ENCODE measurements around the gene NECAB2. TPM values are rescaled to one million over a fixed set of nuclear protein-coding genes. Genes with fewer than 3 reads are reported as not detected.

NECAB2 gene
- total and polyA plus RNA-seq, 2 experiments from 2014 or later, result 1.6 to 5.1 TPM

DNA sequence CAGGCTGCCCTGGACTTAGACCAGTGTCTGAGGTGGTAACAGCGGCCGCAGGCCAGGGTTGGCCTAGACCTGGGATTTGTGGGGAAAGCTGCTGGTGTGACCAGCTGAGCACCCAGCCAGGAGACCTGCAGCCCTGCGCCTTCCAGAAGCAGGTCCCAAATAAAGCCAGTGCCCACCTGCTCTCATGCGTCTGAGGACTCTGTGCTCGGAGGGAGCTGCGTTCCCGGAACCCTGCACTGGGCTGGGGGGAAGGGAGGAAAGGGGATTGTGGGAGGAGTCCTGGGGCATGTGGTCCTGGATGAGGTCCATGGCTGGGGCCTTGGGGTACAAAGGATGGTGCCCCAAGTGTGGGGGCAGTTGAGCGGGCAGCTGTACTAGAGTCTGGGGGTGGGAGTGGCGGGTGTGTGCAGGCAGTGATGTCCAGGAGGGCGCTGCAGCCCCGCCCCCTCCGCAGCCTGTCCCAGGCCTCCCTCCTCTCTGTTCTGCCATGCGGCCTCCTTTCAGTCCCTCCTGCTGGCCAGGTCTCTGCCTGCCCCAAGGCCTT, 1.8 kb upstream of the NECAB2 start:
- Mint-ChIP-seq H3K4me1 (peaks cover 9% of the 10 kb centered on the region), H3K27me3 (ENCODE audit: insufficient read depth, low read depth, poor library complexity) (peaks cover 17% of the 10 kb centered on the region), H3K27ac (no peak overlapping the region), H3K4me3 (no peak overlapping the region), H3K9me3 (peaks cover 3% of the 10 kb centered on the region; the same call in 2 of the 3 replicates), H3K36me3 (ENCODE audit: low read depth) (no peaks in the 10 kb centered on the region)
- no peaks in the 10 kb centered on the region for H3F3A ChIP-seq (replicated peaks; ENCODE audit: low read depth)
- no peak overlapping the region for H3K4me2 ChIP-seq
- peak; percentile 41 for DNase-seq (ENCODE audit: low spot score)
- H3K9me2 ChIP-seq (ENCODE audit: insufficient read depth), result no peaks in the 10 kb centered on the region
- ATAC-seq, result peak; percentile 13; the same call in 2 of the 3 replicates
- H3K27me3 ChIP-seq (ENCODE audit: insufficient read depth), result peaks cover 13% of the 10 kb centered on the region
- TF ChIP-seq POLR2AphosphoS5 (IDR thresholded peaks at IDR 0.05; ENCODE audit: low read depth) (no peak), EZH2phosphoT487 (IDR thresholded peaks at IDR 0.05; ENCODE audit: unreplicated experiment) (no peak), NANOG (IDR thresholded peaks at IDR 0.05; ENCODE audit: borderline replicate concordance) (no peak), ZNF331 (CRISPR knock-in tag; IDR thresholded peaks at IDR 0.05; ENCODE audit: low read depth) (no peak)
- TF ChIP-seq, protein P1, sequence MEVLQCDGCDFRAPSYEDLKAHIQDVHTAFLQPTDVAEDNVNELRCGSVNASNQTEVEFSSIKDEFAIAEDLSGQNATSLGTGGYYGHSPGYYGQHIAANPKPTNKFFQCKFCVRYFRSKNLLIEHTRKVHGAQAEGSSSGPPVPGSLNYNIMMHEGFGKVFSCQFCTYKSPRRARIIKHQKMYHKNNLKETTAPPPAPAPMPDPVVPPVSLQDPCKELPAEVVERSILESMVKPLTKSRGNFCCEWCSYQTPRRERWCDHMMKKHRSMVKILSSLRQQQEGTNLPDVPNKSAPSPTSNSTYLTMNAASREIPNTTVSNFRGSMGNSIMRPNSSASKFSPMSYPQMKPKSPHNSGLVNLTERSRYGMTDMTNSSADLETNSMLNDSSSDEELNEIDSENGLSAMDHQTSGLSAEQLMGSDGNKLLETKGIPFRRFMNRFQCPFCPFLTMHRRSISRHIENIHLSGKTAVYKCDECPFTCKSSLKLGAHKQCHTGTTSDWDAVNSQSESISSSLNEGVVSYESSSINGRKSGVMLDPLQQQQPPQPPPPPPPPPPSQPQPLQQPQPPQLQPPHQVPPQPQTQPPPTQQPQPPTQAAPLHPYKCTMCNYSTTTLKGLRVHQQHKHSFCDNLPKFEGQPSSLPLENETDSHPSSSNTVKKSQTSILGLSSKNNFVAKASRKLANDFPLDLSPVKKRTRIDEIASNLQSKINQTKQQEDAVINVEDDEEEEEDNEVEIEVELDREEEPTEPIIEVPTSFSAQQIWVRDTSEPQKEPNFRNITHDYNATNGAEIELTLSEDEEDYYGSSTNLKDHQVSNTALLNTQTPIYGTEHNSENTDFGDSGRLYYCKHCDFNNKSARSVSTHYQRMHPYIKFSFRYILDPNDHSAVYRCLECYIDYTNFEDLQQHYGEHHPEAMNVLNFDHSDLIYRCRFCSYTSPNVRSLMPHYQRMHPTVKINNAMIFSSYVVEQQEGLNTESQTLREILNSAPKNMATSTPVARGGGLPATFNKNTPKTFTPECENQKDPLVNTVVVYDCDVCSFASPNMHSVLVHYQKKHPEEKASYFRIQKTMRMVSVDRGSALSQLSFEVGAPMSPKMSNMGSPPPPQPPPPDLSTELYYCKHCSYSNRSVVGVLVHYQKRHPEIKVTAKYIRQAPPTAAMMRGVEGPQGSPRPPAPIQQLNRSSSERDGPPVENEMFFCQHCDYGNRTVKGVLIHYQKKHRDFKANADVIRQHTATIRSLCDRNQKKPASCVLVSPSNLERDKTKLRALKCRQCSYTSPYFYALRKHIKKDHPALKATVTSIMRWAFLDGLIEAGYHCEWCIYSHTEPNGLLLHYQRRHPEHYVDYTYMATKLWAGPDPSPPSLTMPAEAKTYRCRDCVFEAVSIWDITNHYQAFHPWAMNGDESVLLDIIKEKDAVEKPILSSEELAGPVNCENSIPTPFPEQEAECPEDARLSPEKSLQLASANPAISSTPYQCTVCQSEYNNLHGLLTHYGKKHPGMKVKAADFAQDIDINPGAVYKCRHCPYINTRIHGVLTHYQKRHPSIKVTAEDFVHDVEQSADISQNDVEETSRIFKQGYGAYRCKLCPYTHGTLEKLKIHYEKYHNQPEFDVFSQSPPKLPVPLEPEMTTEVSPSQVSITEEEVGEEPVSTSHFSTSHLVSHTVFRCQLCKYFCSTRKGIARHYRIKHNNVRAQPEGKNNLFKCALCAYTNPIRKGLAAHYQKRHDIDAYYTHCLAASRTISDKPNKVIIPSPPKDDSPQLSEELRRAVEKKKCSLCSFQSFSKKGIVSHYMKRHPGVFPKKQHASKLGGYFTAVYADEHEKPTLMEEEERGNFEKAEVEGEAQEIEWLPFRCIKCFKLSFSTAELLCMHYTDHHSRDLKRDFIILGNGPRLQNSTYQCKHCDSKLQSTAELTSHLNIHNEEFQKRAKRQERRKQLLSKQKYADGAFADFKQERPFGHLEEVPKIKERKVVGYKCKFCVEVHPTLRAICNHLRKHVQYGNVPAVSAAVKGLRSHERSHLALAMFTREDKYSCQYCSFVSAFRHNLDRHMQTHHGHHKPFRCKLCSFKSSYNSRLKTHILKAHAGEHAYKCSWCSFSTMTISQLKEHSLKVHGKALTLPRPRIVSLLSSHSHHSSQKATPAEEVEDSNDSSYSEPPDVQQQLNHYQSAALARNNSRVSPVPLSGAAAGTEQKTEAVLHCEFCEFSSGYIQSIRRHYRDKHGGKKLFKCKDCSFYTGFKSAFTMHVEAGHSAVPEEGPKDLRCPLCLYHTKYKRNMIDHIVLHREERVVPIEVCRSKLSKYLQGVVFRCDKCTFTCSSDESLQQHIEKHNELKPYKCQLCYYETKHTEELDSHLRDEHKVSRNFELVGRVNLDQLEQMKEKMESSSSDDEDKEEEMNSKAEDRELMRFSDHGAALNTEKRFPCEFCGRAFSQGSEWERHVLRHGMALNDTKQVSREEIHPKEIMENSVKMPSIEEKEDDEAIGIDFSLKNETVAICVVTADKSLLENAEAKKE (CRISPR knock-in tag; IDR thresholded peaks at IDR 0.05), result no peak
- TF ChIP-seq, protein P2, sequence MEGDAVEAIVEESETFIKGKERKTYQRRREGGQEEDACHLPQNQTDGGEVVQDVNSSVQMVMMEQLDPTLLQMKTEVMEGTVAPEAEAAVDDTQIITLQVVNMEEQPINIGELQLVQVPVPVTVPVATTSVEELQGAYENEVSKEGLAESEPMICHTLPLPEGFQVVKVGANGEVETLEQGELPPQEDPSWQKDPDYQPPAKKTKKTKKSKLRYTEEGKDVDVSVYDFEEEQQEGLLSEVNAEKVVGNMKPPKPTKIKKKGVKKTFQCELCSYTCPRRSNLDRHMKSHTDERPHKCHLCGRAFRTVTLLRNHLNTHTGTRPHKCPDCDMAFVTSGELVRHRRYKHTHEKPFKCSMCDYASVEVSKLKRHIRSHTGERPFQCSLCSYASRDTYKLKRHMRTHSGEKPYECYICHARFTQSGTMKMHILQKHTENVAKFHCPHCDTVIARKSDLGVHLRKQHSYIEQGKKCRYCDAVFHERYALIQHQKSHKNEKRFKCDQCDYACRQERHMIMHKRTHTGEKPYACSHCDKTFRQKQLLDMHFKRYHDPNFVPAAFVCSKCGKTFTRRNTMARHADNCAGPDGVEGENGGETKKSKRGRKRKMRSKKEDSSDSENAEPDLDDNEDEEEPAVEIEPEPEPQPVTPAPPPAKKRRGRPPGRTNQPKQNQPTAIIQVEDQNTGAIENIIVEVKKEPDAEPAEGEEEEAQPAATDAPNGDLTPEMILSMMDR (conservative IDR thresholded peaks at IDR 0.05; ENCODE audit: low read depth in 2 of 2), result no peak
- H3K79me2 ChIP-seq (replicated peaks; ENCODE audit: insufficient read depth), result no peaks in the 10 kb centered on the region
- no peaks in the 10 kb centered on the region; the same call in 1 of the 2 replicates for H3K4me1 ChIP-seq (ENCODE audit: insufficient read depth)
- H3K27ac ChIP-seq (ENCODE audit: low read depth), result no peak overlapping the region
- H3K36me3 ChIP-seq (ENCODE audit: insufficient read depth), result no peaks in the 10 kb centered on the region
- H3K4me3 ChIP-seq, result no peak overlapping the region
- no peaks in the 10 kb centered on the region for H4K20me1 ChIP-seq (replicated peaks; ENCODE audit: insufficient read depth)
- no peak overlapping the region for H2AFZ ChIP-seq

Measured in GM23338 (cell line).